Measurements from ENCODE around the gene TP53I11. TPM values are rescaled to one million over a fixed set of nuclear protein-coding genes. Genes with fewer than 3 reads are reported as not detected.

Gene TP53I11
- total RNA-seq, 1 donor from 2014 or later, result 96.8 TPM

DNA sequence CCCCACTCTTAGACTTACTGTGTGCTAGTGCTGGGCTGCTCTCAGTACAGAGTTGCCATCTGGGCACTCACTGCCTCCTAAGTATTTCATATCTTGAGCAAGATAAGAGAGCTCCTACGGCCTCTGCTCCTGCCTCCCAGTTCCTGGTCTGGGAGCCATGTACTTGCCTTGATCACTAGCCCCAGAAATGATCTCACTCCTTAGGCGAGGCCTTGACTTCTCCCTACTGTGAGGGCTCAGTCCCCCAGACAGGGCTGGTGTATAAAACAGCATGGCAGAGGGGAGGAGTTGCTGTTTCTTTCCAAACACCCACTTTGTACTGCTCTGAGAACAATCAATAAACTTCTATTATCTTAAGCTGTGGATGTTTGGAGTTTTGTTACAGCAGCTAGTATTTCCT, 47.4 kb upstream of the TP53I11 start:
- no peak for TF ChIP-seq EZH2 (IDR thresholded peaks at IDR 0.05; ENCODE audit: insufficient read depth, low read length)
- TF ChIP-seq, protein P1, sequence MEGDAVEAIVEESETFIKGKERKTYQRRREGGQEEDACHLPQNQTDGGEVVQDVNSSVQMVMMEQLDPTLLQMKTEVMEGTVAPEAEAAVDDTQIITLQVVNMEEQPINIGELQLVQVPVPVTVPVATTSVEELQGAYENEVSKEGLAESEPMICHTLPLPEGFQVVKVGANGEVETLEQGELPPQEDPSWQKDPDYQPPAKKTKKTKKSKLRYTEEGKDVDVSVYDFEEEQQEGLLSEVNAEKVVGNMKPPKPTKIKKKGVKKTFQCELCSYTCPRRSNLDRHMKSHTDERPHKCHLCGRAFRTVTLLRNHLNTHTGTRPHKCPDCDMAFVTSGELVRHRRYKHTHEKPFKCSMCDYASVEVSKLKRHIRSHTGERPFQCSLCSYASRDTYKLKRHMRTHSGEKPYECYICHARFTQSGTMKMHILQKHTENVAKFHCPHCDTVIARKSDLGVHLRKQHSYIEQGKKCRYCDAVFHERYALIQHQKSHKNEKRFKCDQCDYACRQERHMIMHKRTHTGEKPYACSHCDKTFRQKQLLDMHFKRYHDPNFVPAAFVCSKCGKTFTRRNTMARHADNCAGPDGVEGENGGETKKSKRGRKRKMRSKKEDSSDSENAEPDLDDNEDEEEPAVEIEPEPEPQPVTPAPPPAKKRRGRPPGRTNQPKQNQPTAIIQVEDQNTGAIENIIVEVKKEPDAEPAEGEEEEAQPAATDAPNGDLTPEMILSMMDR (IDR thresholded peaks at IDR 0.05; ENCODE audit: insufficient read depth, low read depth, low read length), result no peak
- Histone ChIP-seq H3K4me1 (ENCODE audit: insufficient read depth, low read length) (no peaks in the 10 kb centered on the region), H2AFZ (ENCODE audit: low read depth, low read length) (no peak overlapping the region), H3K4me3 (ENCODE audit: insufficient read depth, low read depth, low read length) (no peak overlapping the region), H3K27ac (ENCODE audit: low read depth, low read length) (no peak overlapping the region), H3K9me3 (ENCODE audit: insufficient read depth, low read depth, low read length) (no peaks in the 10 kb centered on the region), H3K36me3 (ENCODE audit: insufficient read depth, low read length) (no peaks in the 10 kb centered on the region), H3K27me3 (ENCODE audit: insufficient read depth, low read length) (peaks cover 31% of the 10 kb centered on the region), H3K9ac (ENCODE audit: low read length) (no peak overlapping the region), H3K4me2 (ENCODE audit: low read length) (no peak overlapping the region), H4K20me1 (ENCODE audit: insufficient read depth, low read length) (no peaks in the 10 kb centered on the region), H3K79me2 (ENCODE audit: insufficient read depth, low read length) (no peaks in the 10 kb centered on the region)
- H3K27ac Mint-ChIP-seq (ENCODE audit: unreplicated experiment), result no peak overlapping the region
- FAIRE-seq (no peak), DNase-seq (ENCODE audit: low read depth) (no peak)
- peaks cover 1% of the 10 kb centered on the region for H3K36me3 Mint-ChIP-seq (ENCODE audit: low read depth, unreplicated experiment)
- no peaks in the 10 kb centered on the region for H3K4me1 Mint-ChIP-seq (ENCODE audit: low read depth, unreplicated experiment)
- peaks cover 5% of the 10 kb centered on the region for H3K9me3 Mint-ChIP-seq (ENCODE audit: unreplicated experiment)
- no peak overlapping the region for H3K4me3 Mint-ChIP-seq (ENCODE audit: unreplicated experiment)
- H3K27me3 Mint-ChIP-seq (ENCODE audit: low read depth, unreplicated experiment), result peaks cover 56% of the 10 kb centered on the region

GRCh38 chr11:44997566-44997965, 46.9 kb upstream of the TP53I11 start:
- peaks cover 31% of the 10 kb centered on the region for H3K27me3 ChIP-seq (ENCODE audit: insufficient read depth, low read length)
- peaks cover 1% of the 10 kb centered on the region for H3K36me3 Mint-ChIP-seq (ENCODE audit: low read depth, unreplicated experiment)
- DNase-seq (ENCODE audit: low read depth) (no peak), FAIRE-seq (no peak)
- H3K9ac ChIP-seq (ENCODE audit: low read length), result no peak overlapping the region
- H3K27me3 Mint-ChIP-seq (ENCODE audit: low read depth, unreplicated experiment), result peaks cover 54% of the 10 kb centered on the region
- no peaks in the 10 kb centered on the region for H3K4me1 Mint-ChIP-seq (ENCODE audit: low read depth, unreplicated experiment)
- H3K27ac Mint-ChIP-seq (ENCODE audit: unreplicated experiment), result no peak overlapping the region
- H3K4me1 ChIP-seq (ENCODE audit: insufficient read depth, low read length), result no peaks in the 10 kb centered on the region
- H2AFZ ChIP-seq (ENCODE audit: low read depth, low read length), result no peak overlapping the region
- TF ChIP-seq, protein P1 (IDR thresholded peaks at IDR 0.05; ENCODE audit: insufficient read depth, low read depth, low read length), result no peak
- no peak for TF ChIP-seq EZH2 (IDR thresholded peaks at IDR 0.05; ENCODE audit: insufficient read depth, low read length)
- no peaks in the 10 kb centered on the region for H3K9me3 ChIP-seq (ENCODE audit: insufficient read depth, low read depth, low read length)
- H3K36me3 ChIP-seq (ENCODE audit: insufficient read depth, low read length), result no peaks in the 10 kb centered on the region
- H3K4me3 Mint-ChIP-seq (ENCODE audit: unreplicated experiment), result no peak overlapping the region
- H3K79me2 ChIP-seq (ENCODE audit: insufficient read depth, low read length), result no peaks in the 10 kb centered on the region
- H3K4me3 ChIP-seq (ENCODE audit: insufficient read depth, low read depth, low read length), result no peak overlapping the region
- H3K4me2 ChIP-seq (ENCODE audit: low read length), result no peak overlapping the region
- no peak overlapping the region for H3K27ac ChIP-seq (ENCODE audit: low read depth, low read length)
- H4K20me1 ChIP-seq (ENCODE audit: insufficient read depth, low read length), result no peaks in the 10 kb centered on the region
- peaks cover 5% of the 10 kb centered on the region for H3K9me3 Mint-ChIP-seq (ENCODE audit: unreplicated experiment)

DNA sequence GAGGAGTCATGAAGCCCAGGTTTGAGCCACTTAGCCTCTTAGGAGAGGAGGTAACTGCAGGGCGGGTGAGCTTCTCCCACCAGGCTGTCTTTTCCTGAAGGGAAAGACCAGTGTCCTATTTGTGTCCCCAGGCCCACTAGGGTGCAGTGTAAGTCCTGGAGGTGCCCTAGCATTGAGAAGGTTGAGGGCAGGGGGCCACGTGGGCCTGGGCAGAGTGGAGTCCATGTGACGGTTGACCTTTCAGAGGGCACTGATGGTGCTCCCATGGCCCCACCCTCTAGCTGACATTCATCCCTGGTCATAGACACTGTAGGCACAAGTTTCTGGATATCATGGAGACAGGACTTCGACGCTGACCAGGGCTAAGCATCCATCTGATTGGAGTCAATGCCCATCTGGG, 44.1 kb upstream of the TP53I11 start:
- Mint-ChIP-seq H3K4me3 (ENCODE audit: unreplicated experiment) (no peak overlapping the region), H3K27ac (ENCODE audit: unreplicated experiment) (no peak overlapping the region), H3K27me3 (ENCODE audit: low read depth, unreplicated experiment) (peaks cover 45% of the 10 kb centered on the region), H3K9me3 (ENCODE audit: unreplicated experiment) (no peaks in the 10 kb centered on the region), H3K4me1 (ENCODE audit: low read depth, unreplicated experiment) (peaks cover 4% of the 10 kb centered on the region), H3K36me3 (ENCODE audit: low read depth, unreplicated experiment) (no peaks in the 10 kb centered on the region)
- no peak overlapping the region for H3K4me2 ChIP-seq (ENCODE audit: low read length)
- no peaks in the 10 kb centered on the region for H3K9me3 ChIP-seq (ENCODE audit: insufficient read depth, low read depth, low read length)
- no peak overlapping the region for H3K27ac ChIP-seq (ENCODE audit: low read depth, low read length)
- H4K20me1 ChIP-seq (ENCODE audit: insufficient read depth, low read length), result no peaks in the 10 kb centered on the region
- no peaks in the 10 kb centered on the region for H3K36me3 ChIP-seq (ENCODE audit: insufficient read depth, low read length)
- no peaks in the 10 kb centered on the region for H3K79me2 ChIP-seq (ENCODE audit: insufficient read depth, low read length)
- H2AFZ ChIP-seq (ENCODE audit: low read depth, low read length), result no peak overlapping the region
- FAIRE-seq (no peak), DNase-seq (ENCODE audit: low read depth) (no peak)
- H3K27me3 ChIP-seq (ENCODE audit: insufficient read depth, low read length), result peaks cover 25% of the 10 kb centered on the region
- H3K4me3 ChIP-seq (ENCODE audit: insufficient read depth, low read depth, low read length), result no peak overlapping the region
- TF ChIP-seq, protein P1 (IDR thresholded peaks at IDR 0.05; ENCODE audit: insufficient read depth, low read depth, low read length), result no peak
- no peak for TF ChIP-seq EZH2 (IDR thresholded peaks at IDR 0.05; ENCODE audit: insufficient read depth, low read length)
- no peaks in the 10 kb centered on the region for H3K4me1 ChIP-seq (ENCODE audit: insufficient read depth, low read length)
- no peak overlapping the region for H3K9ac ChIP-seq (ENCODE audit: low read length)

Measured in astrocyte (in vitro differentiated cells and primary cell).